HG03439 (cell line): ENCODE data around the gene PCP4L1.
A peak's percentile ranks its signal among the peaks of the same experiment; 100 is the strongest.
"Not testable (repeated sequence)": the region's sequence is repeated elsewhere in the genome, so short reads cannot be mapped to it uniquely, and the experiment has no call there.

ENCODE experiments used
- ATAC-seq: cut with Tn5 transposase; IDR thresholded peaks from one replicate; pipeline ENCODE4 v1.9.1; 2021; ENCODE audit warnings: mild to moderate bottlenecking, moderate library complexity; ENCODE audit not compliant: unreplicated experiment

Gene PCP4L1

DNA sequence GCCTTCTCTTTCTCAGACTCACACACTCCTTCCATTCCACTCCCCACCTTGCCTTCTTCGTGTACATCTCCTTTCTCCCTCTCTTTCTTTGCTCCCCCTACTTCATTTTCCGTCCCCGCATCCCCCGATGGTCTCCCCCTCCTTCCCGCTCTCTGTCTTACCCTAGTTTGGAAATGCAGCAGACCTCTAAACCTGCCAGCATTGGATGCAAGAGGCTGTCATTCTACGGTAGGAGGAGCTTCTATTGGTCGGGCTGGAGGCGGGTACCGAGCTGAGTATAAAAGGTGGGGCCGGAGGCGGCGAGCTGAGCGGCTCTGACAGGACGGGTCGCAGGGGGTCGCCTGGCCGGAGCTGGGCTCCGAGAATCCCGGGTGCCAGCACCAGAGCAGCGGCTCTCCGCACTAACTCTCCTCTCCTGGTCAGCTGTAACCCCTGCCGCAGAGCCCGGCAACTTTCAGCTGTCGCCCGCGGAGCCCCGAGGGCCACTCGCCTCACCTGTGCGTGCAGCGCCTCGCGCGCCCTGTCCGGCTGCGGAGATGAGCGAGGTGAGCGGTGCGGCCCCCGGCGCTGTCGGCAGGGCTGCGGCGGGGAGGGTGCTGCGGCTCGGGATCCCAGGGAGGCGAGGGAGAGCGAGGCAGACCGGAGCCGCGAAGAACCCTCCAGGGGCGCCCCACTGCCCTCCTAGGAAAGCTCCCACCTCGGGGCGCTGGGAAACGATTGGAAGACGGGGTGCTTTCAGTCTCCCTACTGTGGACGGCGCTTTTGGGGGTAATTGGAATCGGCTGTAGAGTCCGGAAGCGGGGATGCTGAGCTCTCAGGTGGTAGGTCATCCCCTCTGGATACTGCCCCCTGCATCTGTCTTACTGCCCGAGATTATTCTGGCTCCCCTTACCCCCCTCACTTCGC lies at the start of gene PCP4L1:
Gene PCP4L1, plus strand, starts transcription at position 307 of the 906 bp plus-strand sequence. Its CDS starts 230 bp downstream, at position 537.
- no peak for ATAC-seq

DNA sequence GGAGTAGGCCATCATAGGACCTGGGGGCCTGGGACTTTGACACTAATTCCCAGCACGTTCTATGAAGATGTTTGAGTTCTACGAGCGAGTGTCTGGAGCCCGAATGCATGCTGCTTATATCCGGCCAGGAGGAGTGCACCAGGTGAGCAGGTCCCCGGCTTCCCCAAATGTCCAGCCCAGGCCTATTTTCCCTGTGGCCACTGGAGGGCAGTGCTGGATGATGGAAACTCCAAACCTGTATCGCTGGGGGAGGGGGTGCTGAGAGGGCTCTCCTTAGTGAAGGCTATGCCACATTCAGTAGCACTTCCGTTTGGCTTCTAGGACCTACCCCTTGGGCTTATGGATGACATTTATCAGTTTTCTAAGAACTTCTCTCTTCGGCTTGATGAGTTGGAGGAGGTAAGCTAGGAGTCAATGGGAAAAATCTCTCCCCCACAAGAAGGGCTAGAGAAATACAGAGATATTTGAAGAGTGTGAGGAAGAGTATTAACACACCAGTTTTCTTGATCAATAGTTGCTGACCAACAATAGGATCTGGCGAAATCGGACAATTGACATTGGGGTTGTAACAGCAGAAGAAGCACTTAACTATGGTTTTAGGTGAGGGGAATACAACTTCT lies 48.6 kb upstream of the PCP4L1 start:
- ATAC-seq = peak; percentile 55

- ATAC-seq = no peak
Measured at GRCh38 chr1:161214369-161214768, 44.2 kb upstream of the PCP4L1 start.

DNA sequence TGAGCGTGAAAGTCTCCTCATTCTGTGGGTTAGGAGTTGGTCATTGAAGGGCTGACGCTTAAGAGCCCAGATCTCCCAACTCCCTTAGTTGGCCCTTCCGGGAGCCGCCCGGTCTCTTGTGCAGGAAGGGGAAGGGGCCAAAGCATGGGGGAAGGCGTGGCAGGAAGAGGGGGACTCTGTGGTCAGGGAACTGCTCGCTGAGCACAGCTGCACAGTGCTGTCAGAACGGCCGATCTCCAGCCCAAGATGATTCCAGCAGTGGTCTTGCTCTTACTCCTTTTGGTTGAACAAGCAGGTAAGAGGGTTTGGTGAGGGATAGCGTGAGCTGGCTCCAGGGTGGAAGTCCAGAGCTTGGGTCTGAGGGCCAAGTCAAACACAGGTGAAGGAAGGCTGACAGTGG lies 43.5 kb upstream of the PCP4L1 start, which contains the start of gene FCER1G:
Gene FCER1G, plus strand, starts transcription at position 220 of the 400 bp plus-strand sequence. Its CDS starts 27 bp downstream, at position 247.
- no peak for ATAC-seq

- peak; percentile 77 for ATAC-seq
Measured at GRCh38 chr1:161216945-161217712, 41.4 kb upstream of the PCP4L1 start.

- peak; percentile 16 for ATAC-seq
Measured at GRCh38 chr1:161217831-161218230, 40.7 kb upstream of the PCP4L1 start.

DNA sequence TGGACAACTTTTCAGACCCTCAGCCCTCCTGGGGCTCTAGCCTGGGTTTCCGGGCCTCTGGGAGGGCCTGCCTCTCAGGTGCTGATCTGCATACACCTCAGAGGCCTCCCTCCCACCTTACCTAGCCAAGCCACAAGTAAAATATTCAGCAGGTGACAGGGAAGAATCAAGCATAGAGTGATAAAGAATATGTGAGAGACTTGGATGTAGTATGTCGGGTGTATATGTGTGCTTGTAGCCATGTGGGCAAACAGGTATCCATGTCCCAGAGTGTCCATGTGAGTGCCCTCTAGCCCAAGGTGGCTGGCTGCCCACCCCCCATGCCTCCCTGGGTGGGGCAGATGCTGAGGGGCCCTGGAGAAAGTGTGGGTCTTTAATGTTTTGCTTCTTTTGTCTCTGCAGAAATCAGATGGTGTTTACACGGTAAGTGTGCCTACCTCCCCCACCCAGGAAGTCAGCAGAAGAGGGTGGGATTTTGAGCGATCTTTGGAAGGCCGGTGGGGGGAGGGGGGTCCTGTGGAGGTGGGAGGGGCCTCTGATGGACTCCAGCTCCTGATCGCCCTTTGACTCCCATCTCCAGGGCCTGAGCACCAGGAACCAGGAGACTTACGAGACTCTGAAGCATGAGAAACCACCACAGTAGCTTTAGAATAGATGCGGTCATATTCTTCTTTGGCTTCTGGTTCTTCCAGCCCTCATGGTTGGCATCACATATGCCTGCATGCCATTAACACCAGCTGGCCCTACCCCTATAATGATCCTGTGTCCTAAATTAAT lies 40.1 kb upstream of the PCP4L1 start:
- ATAC-seq = no peak

GRCh38 chr1:161219078-161219892 lies 39.3 kb upstream of the PCP4L1 start:
- no peak for ATAC-seq

DNA sequence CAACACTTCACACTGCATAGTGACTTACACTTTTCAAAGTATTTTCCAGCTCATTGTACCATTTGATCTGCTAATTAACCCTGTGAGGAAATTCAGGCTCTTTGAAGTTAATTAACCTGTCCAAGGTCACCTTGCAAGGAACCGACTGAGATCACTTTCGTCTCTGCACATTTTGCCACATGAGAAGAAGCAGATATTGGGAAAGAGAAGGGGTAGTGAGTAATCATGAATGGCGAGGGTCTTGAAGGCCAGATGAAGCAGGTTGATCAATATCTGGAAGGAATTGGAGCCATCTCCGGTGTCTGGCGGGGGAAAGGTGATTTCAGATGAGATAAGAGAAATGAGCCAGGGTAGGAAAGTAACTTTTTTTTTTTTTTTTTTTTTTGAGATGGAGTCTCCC lies 38.5 kb upstream of the PCP4L1 start:
- no peak for ATAC-seq

DNA sequence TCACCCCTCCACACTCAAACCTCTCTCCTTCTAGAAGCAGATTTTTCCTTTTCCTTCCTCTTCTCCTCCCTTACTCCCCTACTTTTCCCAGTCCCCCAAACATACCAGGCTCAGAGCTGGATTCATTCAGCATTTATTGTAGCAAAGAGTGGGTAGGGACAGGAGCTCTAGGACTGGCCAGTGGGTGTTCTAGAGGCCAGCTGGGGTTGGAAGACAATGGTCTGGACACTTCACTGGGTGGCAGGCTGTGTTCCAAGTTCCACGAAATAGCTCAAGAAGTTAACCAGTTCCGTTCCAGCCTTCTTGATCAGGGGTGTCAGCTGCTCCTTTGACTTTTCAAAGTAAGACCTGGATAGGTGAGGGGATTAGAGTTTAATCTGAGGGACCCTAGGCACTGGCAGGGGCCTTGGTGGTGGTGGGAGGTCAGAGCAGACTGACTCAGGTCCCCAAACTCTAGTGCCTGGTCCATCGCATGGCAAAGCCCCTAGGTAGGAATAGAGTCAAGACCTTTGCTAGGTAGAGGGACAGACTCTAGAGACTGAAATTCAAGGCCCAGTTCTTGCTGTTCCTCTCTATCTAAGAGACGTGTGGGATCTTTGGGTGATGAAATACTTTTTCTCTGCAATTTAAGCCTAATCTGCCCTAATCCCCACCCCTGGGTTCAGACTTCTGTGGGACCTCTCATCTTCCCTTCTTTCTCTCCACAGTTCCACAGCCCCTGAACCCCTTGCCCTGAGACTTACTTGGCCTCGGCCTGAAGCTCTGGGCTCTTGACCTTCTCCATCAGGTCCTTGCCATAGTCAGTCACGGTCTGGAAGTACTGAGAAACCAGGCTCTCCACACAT lies 36.1 kb upstream of the PCP4L1 start:
- ATAC-seq = no peak

- no peak for ATAC-seq
Measured at GRCh38 chr1:161223805-161224694, 34.5 kb upstream of the PCP4L1 start.

DNA sequence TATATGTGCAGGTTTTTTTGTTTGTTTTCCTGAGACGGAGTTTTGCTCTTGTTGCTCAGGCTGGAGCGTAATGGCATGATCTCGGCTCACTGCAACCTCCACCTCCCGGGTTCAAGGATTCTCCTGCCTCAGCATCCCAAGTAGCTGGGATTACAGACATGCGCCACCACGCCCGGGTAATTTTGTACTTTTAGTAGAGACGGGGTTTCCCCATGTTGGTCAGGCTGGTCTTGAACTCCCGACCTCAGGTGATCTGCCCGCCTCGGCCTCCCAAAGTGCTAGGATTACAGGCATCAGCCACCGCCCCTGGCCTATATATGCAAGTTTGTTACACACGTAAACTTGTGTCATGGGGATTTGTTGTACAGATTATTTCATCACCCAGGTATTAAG lies 33.9 kb upstream of the PCP4L1 start:
- not testable (repeated sequence) for ATAC-seq

- no peak for ATAC-seq
Measured at GRCh38 chr1:161225178-161225533, 33.4 kb upstream of the PCP4L1 start.

GRCh38 chr1:161225534-161226319 lies 32.8 kb upstream of the PCP4L1 start, which contains the start of gene TOMM40L:
TOMM40L (plus strand) TSS chr1:161226060; CDS start chr1:161226490, 430 bp downstream.
- peak; percentile 93 for ATAC-seq

GRCh38 chr1:161226320-161226711 lies 32.2 kb upstream of the PCP4L1 start:
- ATAC-seq = peak; percentile 1

- no peak for ATAC-seq
Measured at GRCh38 chr1:161226759-161227158, 31.8 kb upstream of the PCP4L1 start.
